HG03097 (cell line): ENCODE measurements around the gene PPTC7.
"Not testable (repeated sequence)": the region's sequence is repeated elsewhere in the genome, so short reads cannot be mapped to it uniquely, and the experiment has no call there.

ENCODE experiments used
- ATAC-seq: cut with Tn5 transposase; IDR thresholded peaks from one replicate; pipeline ENCODE4 v1.9.1; 2021; ENCODE audit not compliant: unreplicated experiment, low FRiP score

PPTC7 gene

GRCh38 chr12:110538869-110539622 lies 44.1 kb downstream of the PPTC7 start:
- ATAC-seq = no peak

- no peak for ATAC-seq
Measured at GRCh38 chr12:110537605-110538409, 45.3 kb downstream of the PPTC7 start.

DNA sequence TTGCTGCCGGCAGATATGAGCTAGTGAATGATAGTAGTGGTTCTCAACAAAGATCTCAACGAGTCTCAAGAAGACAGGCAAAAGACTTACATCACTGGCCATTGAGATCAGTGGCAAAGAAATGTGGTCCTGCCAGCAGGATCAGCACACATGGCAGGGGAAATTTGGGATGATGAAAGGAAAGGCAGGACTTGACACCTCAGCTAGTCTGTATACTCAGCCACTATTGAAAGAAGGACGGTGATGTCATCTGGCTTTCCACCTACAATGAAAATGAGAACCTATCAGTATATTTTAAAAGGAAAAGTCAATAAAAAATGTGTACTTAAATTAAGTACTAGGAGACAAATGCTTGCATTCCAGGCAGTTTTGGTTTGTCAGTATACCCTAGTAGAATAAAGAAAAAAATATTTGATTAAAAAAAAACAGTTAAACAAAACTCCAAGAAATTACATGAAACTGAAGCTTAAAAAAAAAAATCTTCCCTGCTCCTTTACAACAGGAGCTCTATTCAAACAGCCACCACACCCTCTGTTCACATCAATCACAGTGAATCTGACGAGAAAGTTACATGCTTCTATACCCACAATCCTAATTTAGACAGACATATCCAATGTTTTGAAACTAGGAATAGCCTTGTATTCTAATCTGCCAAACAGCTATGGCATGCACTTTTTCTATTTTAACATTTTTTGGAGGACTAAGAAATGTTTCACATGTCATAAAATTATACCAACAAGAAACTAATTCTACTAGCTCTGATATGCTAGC lies 46.1 kb downstream of the PPTC7 start:
- no peak for ATAC-seq

- ATAC-seq = no peak
Measured at GRCh38 chr12:110534811-110535210, 48.3 kb downstream of the PPTC7 start.

DNA sequence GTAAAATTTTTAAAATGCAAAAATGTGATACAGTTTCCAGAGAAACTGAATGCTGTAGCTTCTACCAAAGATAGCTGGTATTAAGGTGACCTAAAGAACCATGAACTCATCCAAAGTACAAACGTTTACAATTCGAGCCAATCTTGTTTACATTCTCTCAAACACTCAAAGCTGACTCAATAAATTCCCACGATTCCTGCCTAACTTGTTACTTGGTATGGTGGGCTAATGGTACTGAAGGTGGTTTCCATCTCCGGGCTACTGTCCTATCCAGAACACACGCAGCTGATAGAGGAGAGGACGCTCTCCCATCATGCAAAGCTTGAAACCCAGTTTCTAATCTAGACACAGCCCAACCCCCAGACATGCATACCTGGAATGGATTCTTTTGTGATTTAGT lies 49.5 kb downstream of the PPTC7 start:
- no peak for ATAC-seq

DNA sequence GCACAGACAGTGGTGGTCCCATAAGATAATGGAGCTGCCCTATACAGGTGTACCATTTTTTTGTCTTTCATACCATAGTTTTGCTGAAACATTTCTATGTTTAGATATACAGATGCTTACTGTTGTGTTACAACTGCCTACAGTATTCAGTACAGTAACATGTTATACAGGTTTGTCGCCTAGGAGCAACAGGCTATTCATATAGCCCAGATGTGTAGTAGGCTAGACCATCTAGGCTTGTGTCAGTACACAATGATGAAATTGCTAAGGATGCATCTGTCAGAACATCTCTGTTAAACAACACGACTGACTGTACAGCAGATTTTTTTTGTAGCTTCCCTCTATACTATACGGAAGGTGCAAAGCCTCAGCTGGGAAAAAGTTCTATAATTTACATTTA lies 50.5 kb downstream of the PPTC7 start:
- ATAC-seq = no peak

- peak; percentile 83 for ATAC-seq
Measured at GRCh38 chr12:110531741-110532333, 51.3 kb downstream of the PPTC7 start.

GRCh38 chr12:110530511-110530910 lies 52.6 kb downstream of the PPTC7 start:
- no peak for ATAC-seq

GRCh38 chr12:110528277-110528839 lies 54.8 kb downstream of the PPTC7 start:
- ATAC-seq = no peak

- ATAC-seq = not testable (repeated sequence)
Measured at GRCh38 chr12:110520876-110521712, 62.0 kb downstream of the PPTC7 start.

GRCh38 chr12:110518014-110518413 lies 65.1 kb downstream of the PPTC7 start:
- ATAC-seq = not testable (repeated sequence)

GRCh38 chr12:110516995-110517394 lies 66.1 kb downstream of the PPTC7 start:
- ATAC-seq = no peak

GRCh38 chr12:110514363-110514762 lies 68.8 kb downstream of the PPTC7 start:
- no peak for ATAC-seq

GRCh38 chr12:110513842-110514241 lies 69.3 kb downstream of the PPTC7 start:
- ATAC-seq = no peak

- no peak for ATAC-seq
Measured at GRCh38 chr12:110508071-110508586, 75.0 kb downstream of the PPTC7 start.

DNA sequence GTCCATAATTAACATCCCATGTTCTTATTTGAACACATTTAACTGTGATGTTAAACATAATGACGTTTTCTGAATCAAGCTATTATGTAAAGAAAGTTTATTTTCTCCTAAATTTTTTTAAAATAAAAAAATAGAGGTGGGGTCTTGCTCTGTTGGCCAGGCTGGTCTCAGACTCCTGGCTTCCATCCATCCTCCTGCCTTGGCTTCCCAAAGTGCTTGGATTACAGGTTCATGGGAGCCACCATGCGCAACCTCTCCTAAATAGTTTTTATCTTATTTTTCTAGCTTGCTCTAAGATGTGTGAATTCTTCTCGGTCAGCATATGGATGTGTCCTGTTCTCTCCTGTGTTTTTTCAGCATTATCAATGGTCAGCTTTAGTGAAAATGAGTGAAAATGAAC lies 77.8 kb downstream of the PPTC7 start:
- no peak for ATAC-seq

GRCh38 chr12:110503432-110503831 lies 79.7 kb downstream of the PPTC7 start:
- no peak for ATAC-seq

GRCh38 chr12:110501752-110502738 lies 81.1 kb downstream of the PPTC7 start, which contains the start of the genes RAD9B and VPS29:
Gene RAD9B (plus strand): TSS chr12:110502331. CDS start chr12:110502338, 7 bp downstream.
Gene VPS29 (minus strand): TSS chr12:110502111. CDS start chr12:110502051, 60 bp downstream.
- ATAC-seq = peak; percentile 88
